B cell (primary cell): ENCODE measurements around the gene IKZF1. TPM values are rescaled to one million over a fixed set of nuclear protein-coding genes. Genes with fewer than 3 reads are reported as not detected.

Experiments
- ATAC-seq: fragments of 200-7000 bp; cut with Tn5 transposase; one replicate; pipeline ENCODE4 v1.10.0; 2021; ENCODE audit warnings: low read depth, mild to moderate bottlenecking, moderate number of reproducible peaks, moderate library complexity
- CTCF ChIA-PET: fragments of 350-600 bp; sonication (Branson Sonifier 250); formaldehyde crosslinking; loops from one replicate; lab custom pipeline; 2021; ENCODE audit warnings: antibody characterized with exemption, inconsistent platforms; lab: Charles Lee
- POLR2A ChIA-PET: fragments of 350-600 bp; sonication (Branson Sonifier 250); formaldehyde crosslinking; loops from one replicate; lab custom pipeline; 2021; ENCODE audit warnings: antibody characterized with exemption; lab: Charles Lee
- DNase-seq: peaks from one replicate; pipeline ENCODE4 v3.0.0; 2013
- H2AFZ ChIP-seq: 2 replicates; pipeline ENCODE4 v1.6.1; 2012; ENCODE audit warnings: mild to moderate bottlenecking, low read depth, low read length; ENCODE audit not compliant: insufficient read depth, poor library complexity, severe bottlenecking
- H3K27ac ChIP-seq, 2 donors: 1 replicate in 1 of 2; 2 replicates in 1 of 2; pipeline ENCODE4 v1.5.1; 2012 to 2013; ENCODE audit warnings: low read length in 2 of 2, mild to moderate bottlenecking in 2 of 2, moderate library complexity in 1 of 2
- H3K27me3 ChIP-seq, 4 experiments: fragments of 200-600 bp in 1 of 4; sonication (generic) in 1 of 4; replicated peaks in 1 of 4; 1 replicate in 2 of 4; 2 replicates in 2 of 4; pipeline versions ENCODE4 v1.6.1 to v1.7.0; 2013 to 2016; ENCODE audit warnings: low read length in 3 of 4, mild to moderate bottlenecking in 2 of 4, mixed read lengths in 1 of 4, moderate library complexity in 1 of 4; ENCODE audit not compliant: insufficient read depth in 4 of 4, control insufficient read depth in 3 of 4; ENCODE audit errors: control extremely low read depth in 1 of 4
- H3K36me3 ChIP-seq, 2 experiments: replicated peaks in 1 of 2; 1 replicate in 1 of 2; 2 replicates in 1 of 2; pipeline versions ENCODE4 v1.6.1 to v1.7.1; 2013; ENCODE audit warnings: low read length in 1 of 2; ENCODE audit not compliant: insufficient read depth in 2 of 2, control insufficient read depth in 1 of 2; ENCODE audit errors: control extremely low read depth in 1 of 2, extremely low read depth in 1 of 2
- H3K4me1 ChIP-seq, 2 donors: fragments of 200-600 bp in 1 of 2; sonication (generic) in 1 of 2; 1 replicate in 1 of 2; 2 replicates in 1 of 2; pipeline versions ENCODE4 v1.5.1 to v1.6.1; 2013 to 2017; ENCODE audit warnings: low read length in 2 of 2; ENCODE audit not compliant: control insufficient read depth in 2 of 2, insufficient read depth in 2 of 2
- H3K4me2 ChIP-seq: replicated peaks from 2 replicates; pipeline ENCODE3; 2012; ENCODE audit warnings: mild to moderate bottlenecking, low read depth, low read length; ENCODE audit not compliant: poor library complexity, severe bottlenecking
- H3K4me3 ChIP-seq, 5 experiments: fragments of 200-600 bp in 1 of 5; sonication (generic) in 1 of 5; 1 replicate in 3 of 5; 2 replicates in 2 of 5; pipeline versions ENCODE4 v1.5.1 to v1.7.0; 2011 to 2016; ENCODE audit warnings: low read length in 4 of 5, mild to moderate bottlenecking in 4 of 5, low read depth in 2 of 5, control low read depth in 1 of 5, moderate library complexity in 1 of 5; ENCODE audit not compliant: insufficient read depth in 1 of 5; ENCODE audit errors: control extremely low read depth in 1 of 5, extremely low read depth in 1 of 5
- H3K79me2 ChIP-seq: fragments of 200-600 bp; sonication (generic); one replicate; pipeline ENCODE4 v1.6.0; 2016; ENCODE audit warnings: low read length; ENCODE audit not compliant: control insufficient read depth, insufficient read depth
- H3K9ac ChIP-seq: fragments of 200-600 bp; sonication (generic); 2 replicates; pipeline ENCODE4 v1.6.1; 2017; ENCODE audit warnings: mild to moderate bottlenecking, low read length, moderate library complexity
- H3K9me3 ChIP-seq, 3 donors: one replicate each; pipeline versions ENCODE4 v1.6.1 to v1.7.1; 2013; ENCODE audit warnings: low read length in 2 of 3; ENCODE audit not compliant: control insufficient read depth in 2 of 3, insufficient read depth in 1 of 3; ENCODE audit errors: control extremely low read depth in 1 of 3
- H4K20me1 ChIP-seq: 2 replicates; pipeline ENCODE4 v1.6.0; 2012; ENCODE audit warnings: mild to moderate bottlenecking, low read length; ENCODE audit not compliant: insufficient read depth, control insufficient read depth, poor library complexity, severe bottlenecking
- H3K27ac Mint-ChIP-seq: one replicate; pipeline ENCODE4 v1.8.0; 2021; ENCODE audit warnings: mixed read lengths
- H3K27me3 Mint-ChIP-seq: one replicate; pipeline ENCODE4 v1.8.0; 2021; ENCODE audit warnings: mixed read lengths
- H3K4me1 Mint-ChIP-seq: one replicate; pipeline ENCODE4 v1.8.0; 2021; ENCODE audit warnings: mixed read lengths
- H3K4me3 Mint-ChIP-seq: one replicate; pipeline ENCODE4 v1.8.0; 2021; ENCODE audit warnings: mixed read lengths
- H3K9me3 Mint-ChIP-seq: one replicate; pipeline ENCODE4 v1.8.0; 2022; ENCODE audit warnings: mixed read lengths; ENCODE audit not compliant: insufficient read depth
- CTCF ChIP-seq: fragments of 200-600 bp; IDR thresholded peaks from one replicate; pipeline ENCODE4 v1.8.0; 2022; ENCODE audit warnings: antibody characterized with exemption, mild to moderate bottlenecking
- EZH2 ChIP-seq: IDR thresholded peaks from 2 replicates; pipeline ENCODE4 v1.6.1; 2012; ENCODE audit warnings: borderline replicate concordance, low read depth, mild to moderate bottlenecking, moderate library complexity, low read length; ENCODE audit not compliant: insufficient read depth, poor library complexity, severe bottlenecking
- WGBS: methylation state at CpG from one replicate; pipeline ENCODE4 v1.1.5; 2013; ENCODE audit warnings: missing lambda C conversion rate; ENCODE audit not compliant: insufficient coverage; 5-methylcytosine and 5-hydroxymethylcytosine counted together
- intact Hi-C: fragments of 100-400 bp; cut with micrococcal nuclease; formaldehyde crosslinking; loops from one replicate; pipeline ENCODE4 v1.10.0; 2022
- polyA plus RNA-seq: library from polyadenylated mRNA; depleted of rRNA; stranded (reverse); fragments of >200 nt; gene quantifications from 2 replicates; pipeline ENCODE4 v1.2.3, GENCODE V29; 2012
- total RNA-seq, 2 donors: library from RNA; stranded (reverse); fragments of 120-200 nt in 1 of 2; gene quantifications; 1 replicate in 1 of 2; 2 replicates in 1 of 2; pipeline versions ENCODE4 v1.2.3 to v1.2.4, GENCODE V29; 2013 to 2022

Gene IKZF1
- total and polyA plus RNA-seq, 2 donors (not counting 1 experiment from before 2014, with no cell fraction given) = 199 to 254 TPM

GRCh38 chr7:50405221-50405620 is 100.7 kb downstream of the IKZF1 start:
- ChIA-PET CTCF (interaction anchor here (0.8 to 6.7 kb wide), 8 partner anchors 8 to 200 kb away, joined by 3 to 39 read pairs (median 4); no protein-coding TSS in a partner anchor), POLR2A (interaction anchor here (0.8 to 1.4 kb wide), 3 partner anchors 8 to 11 kb away, joined by 3 to 6 read pairs (median 4); no protein-coding TSS in a partner anchor)
- WGBS = 22% methylated on average over 7 of the region's 7 CpGs
- H3K9me3 ChIP-seq = peaks cover 0 to 2% (median 0%) of the 10 kb centered on the region in 3 donors
- no peaks in the 10 kb centered on the region for H4K20me1 ChIP-seq
- peak; percentile 29 for ATAC-seq
- intact Hi-C loops = loop anchor here (1.0 kb wide), 1 partner anchor 11 kb away; no protein-coding TSS in a partner anchor
- Mint-ChIP-seq H3K27ac (peak overlapping the region; percentile 99), H3K27me3 (no peaks in the 10 kb centered on the region), H3K4me3 (peak overlapping the region; percentile 70), H3K9me3 (no peaks in the 10 kb centered on the region), H3K4me1 (peaks cover 96% of the 10 kb centered on the region)
- peak overlapping the region; percentile 75 to 94 for H3K27ac ChIP-seq
- TF ChIP-seq CTCF (no peak), EZH2 (no peak)
- peak; percentile 58 for DNase-seq
- peaks cover 70 to 80% of the 10 kb centered on the region in 2 donors for H3K4me1 ChIP-seq
- H3K36me3 ChIP-seq = peaks cover 4 to 40% of the 10 kb centered on the region in 2 experiments
- H2AFZ ChIP-seq = no peak overlapping the region
- H3K4me2 ChIP-seq = peak overlapping the region; percentile 69
- peaks cover 40% of the 10 kb centered on the region for H3K79me2 ChIP-seq
- peak overlapping the region; percentile 30 for H3K9ac ChIP-seq
- peak overlapping the region in 2 of 5 experiments; percentile 14 to 44 for H3K4me3 ChIP-seq
- H3K27me3 ChIP-seq = no peaks in the 10 kb centered on the region

GRCh38 chr7:50406935-50407334 is 102.4 kb downstream of the IKZF1 start:
- no peak for ATAC-seq
- Histone ChIP-seq H3K4me1 (peaks cover 87 to 88% of the 10 kb centered on the region in 2 donors), H3K27ac (peak overlapping the region; percentile 75 to 94)

More at GRCh38 chr7:50406935-50407334, 102.4 kb downstream of the IKZF1 start:
- Histone ChIP-seq H3K36me3 (peaks cover 3 to 23% of the 10 kb centered on the region in 2 experiments), H2AFZ (no peak overlapping the region), H3K4me2 (peak overlapping the region; percentile 69), H4K20me1 (no peaks in the 10 kb centered on the region), H3K9ac (peak overlapping the region; percentile 30), H3K27me3 (no peaks in the 10 kb centered on the region), H3K4me3 (no peak overlapping the region), H3K79me2 (peaks cover 22% of the 10 kb centered on the region), H3K9me3 (no peaks in the 10 kb centered on the region)
- H3K4me1 Mint-ChIP-seq = peaks cover 99% of the 10 kb centered on the region
- intact Hi-C loops = loop anchor here (1.0 kb wide), 1 partner anchor 10 kb away; no protein-coding TSS in a partner anchor
- no peaks in the 10 kb centered on the region for H3K9me3 Mint-ChIP-seq
- ChIA-PET CTCF (interaction anchor here (1.1 to 6.7 kb wide), 4 partner anchors 9 to 37 kb away, joined by 3 to 39 read pairs (median 4); no protein-coding TSS in a partner anchor), POLR2A (interaction anchor here (1.2 to 1.8 kb wide), 2 partner anchors 10 to 13 kb away, joined by 4 to 5 read pairs; no protein-coding TSS in a partner anchor)
- peak overlapping the region; percentile 70 for H3K4me3 Mint-ChIP-seq
- peak; percentile 15 for DNase-seq
- H3K27me3 Mint-ChIP-seq = no peaks in the 10 kb centered on the region
- peak overlapping the region; percentile 99 for H3K27ac Mint-ChIP-seq
- 77% methylated on average over 2 of the region's 5 CpGs for WGBS
- TF ChIP-seq EZH2 (no peak), CTCF (no peak)
